ENCODE data around the gene PTK6.

PTK6 gene

DNA sequence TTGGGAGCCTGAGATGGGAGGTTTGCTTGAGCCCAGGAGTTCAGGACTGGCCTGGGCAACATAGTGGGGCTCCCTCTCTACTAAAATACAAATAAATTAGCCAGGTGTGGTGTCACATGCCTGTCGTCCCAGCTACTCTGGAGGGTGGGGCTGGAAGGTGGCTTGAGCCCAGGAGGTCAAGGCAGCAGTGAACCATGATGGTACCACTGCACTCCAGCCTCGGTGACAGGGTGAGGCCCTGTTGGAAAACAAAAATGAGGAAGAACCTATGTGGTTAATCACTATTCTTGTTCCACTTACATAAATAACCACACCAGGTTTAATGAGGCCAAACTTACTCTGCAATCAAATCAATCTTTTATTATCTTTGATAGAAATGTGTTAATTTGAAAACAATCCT lies 11.2 kb downstream of the PTK6 start:
- peaks cover 14% of the 10 kb centered on the region for H4K20me1 ChIP-seq (ENCODE audit: control insufficient read depth, insufficient read depth, low read depth, low read length)

DNA sequence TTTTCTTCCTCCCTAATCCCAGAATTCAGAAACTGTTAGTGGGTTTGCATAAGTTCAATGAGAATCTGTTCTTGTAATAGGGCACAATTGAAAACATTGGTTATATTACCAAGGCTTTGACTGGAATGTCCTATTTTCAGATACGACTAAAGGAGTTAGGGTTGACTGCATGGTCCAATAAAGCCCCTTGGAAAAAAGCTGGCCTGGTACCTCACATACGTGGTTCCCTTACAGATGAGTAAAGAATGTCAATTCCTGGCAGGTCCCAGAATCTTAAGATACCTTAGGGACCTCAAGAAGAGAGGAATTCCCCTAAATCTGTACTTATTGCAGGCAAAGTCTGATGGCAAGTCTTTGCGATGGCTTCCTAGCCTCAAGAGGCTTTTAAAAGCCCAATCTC lies 12.0 kb downstream of the PTK6 start:
- Histone ChIP-seq H3K4me2 (ENCODE audit: low read length) (no peak overlapping the region), H3K4me1 (ENCODE audit: control insufficient read depth, low read length) (peaks cover 11% of the 10 kb centered on the region), H3K9me2 (replicated peaks; ENCODE audit: control insufficient read depth, low read length) (no peaks in the 10 kb centered on the region), H3K4me3 (ENCODE audit: low read length) (no peak overlapping the region), H3F3A (ENCODE audit: control insufficient read depth, insufficient read depth) (peaks cover 9% of the 10 kb centered on the region), H4K20me1 (ENCODE audit: control insufficient read depth, insufficient read depth, low read depth, low read length) (peaks cover 14% of the 10 kb centered on the region), H3K36me3 (ENCODE audit: control insufficient read depth, low read length) (peaks cover 22% of the 10 kb centered on the region), H3K9me3 (ENCODE audit: control insufficient read depth, insufficient read depth, low read length) (peaks cover 5% of the 10 kb centered on the region; the same call in 1 of the 2 replicates), H3K27me3 (ENCODE audit: control insufficient read depth, low read length) (peaks cover 20% of the 10 kb centered on the region), H3K79me2 (ENCODE audit: control insufficient read depth, low read length) (peaks cover 13% of the 10 kb centered on the region), H3K27ac (ENCODE audit: low read depth, low read length) (no peak overlapping the region)
- no peak for TF ChIP-seq EZH2phosphoT487 (IDR thresholded peaks at IDR 0.05; ENCODE audit: borderline replicate concordance, low read length)
- TF ChIP-seq, protein P1, sequence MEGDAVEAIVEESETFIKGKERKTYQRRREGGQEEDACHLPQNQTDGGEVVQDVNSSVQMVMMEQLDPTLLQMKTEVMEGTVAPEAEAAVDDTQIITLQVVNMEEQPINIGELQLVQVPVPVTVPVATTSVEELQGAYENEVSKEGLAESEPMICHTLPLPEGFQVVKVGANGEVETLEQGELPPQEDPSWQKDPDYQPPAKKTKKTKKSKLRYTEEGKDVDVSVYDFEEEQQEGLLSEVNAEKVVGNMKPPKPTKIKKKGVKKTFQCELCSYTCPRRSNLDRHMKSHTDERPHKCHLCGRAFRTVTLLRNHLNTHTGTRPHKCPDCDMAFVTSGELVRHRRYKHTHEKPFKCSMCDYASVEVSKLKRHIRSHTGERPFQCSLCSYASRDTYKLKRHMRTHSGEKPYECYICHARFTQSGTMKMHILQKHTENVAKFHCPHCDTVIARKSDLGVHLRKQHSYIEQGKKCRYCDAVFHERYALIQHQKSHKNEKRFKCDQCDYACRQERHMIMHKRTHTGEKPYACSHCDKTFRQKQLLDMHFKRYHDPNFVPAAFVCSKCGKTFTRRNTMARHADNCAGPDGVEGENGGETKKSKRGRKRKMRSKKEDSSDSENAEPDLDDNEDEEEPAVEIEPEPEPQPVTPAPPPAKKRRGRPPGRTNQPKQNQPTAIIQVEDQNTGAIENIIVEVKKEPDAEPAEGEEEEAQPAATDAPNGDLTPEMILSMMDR (IDR thresholded peaks at IDR 0.05; ENCODE audit: low read depth, low read length, poor library complexity, severe bottlenecking): no peak

More for the DNA sequence above, 11.2 kb downstream of the PTK6 start:
- Histone ChIP-seq H3K4me1 (ENCODE audit: control insufficient read depth, low read length) (peaks cover 10% of the 10 kb centered on the region), H3K27me3 (ENCODE audit: control insufficient read depth, low read length) (peaks cover 20% of the 10 kb centered on the region), H3K27ac (ENCODE audit: low read depth, low read length) (no peak overlapping the region), H3K4me2 (ENCODE audit: low read length) (no peak overlapping the region), H3K4me3 (ENCODE audit: low read length) (no peak overlapping the region), H3K9me2 (replicated peaks; ENCODE audit: control insufficient read depth, low read length) (no peaks in the 10 kb centered on the region), H3K9me3 (ENCODE audit: control insufficient read depth, insufficient read depth, low read length) (peaks cover 5% of the 10 kb centered on the region; the same call in 1 of the 2 replicates), H3K79me2 (ENCODE audit: control insufficient read depth, low read length) (peaks cover 13% of the 10 kb centered on the region), H3K36me3 (ENCODE audit: control insufficient read depth, low read length) (peaks cover 22% of the 10 kb centered on the region), H3F3A (ENCODE audit: control insufficient read depth, insufficient read depth) (peaks cover 9% of the 10 kb centered on the region)
- TF ChIP-seq, protein P1 (IDR thresholded peaks at IDR 0.05; ENCODE audit: low read depth, low read length, poor library complexity, severe bottlenecking): no peak
- TF ChIP-seq EZH2phosphoT487 (IDR thresholded peaks at IDR 0.05; ENCODE audit: borderline replicate concordance, low read length): no peak

GRCh38 chr20:63522981-63523611 lies 14.1 kb downstream of the PTK6 start:
- H3K4me3 ChIP-seq (ENCODE audit: low read length): no peak overlapping the region
- H3F3A ChIP-seq (ENCODE audit: control insufficient read depth, insufficient read depth): peaks cover 9% of the 10 kb centered on the region
- H3K27me3 ChIP-seq (ENCODE audit: control insufficient read depth, low read length): peaks cover 18% of the 10 kb centered on the region
- peaks cover 22% of the 10 kb centered on the region for H3K36me3 ChIP-seq (ENCODE audit: control insufficient read depth, low read length)
- H4K20me1 ChIP-seq (ENCODE audit: control insufficient read depth, insufficient read depth, low read depth, low read length): peaks cover 14% of the 10 kb centered on the region
- H3K79me2 ChIP-seq (ENCODE audit: control insufficient read depth, low read length): peaks cover 13% of the 10 kb centered on the region
- H3K4me1 ChIP-seq (ENCODE audit: control insufficient read depth, low read length): peaks cover 18% of the 10 kb centered on the region
- peaks cover 5% of the 10 kb centered on the region; the same call in 1 of the 2 replicates for H3K9me3 ChIP-seq (ENCODE audit: control insufficient read depth, insufficient read depth, low read length)
- H3K9me2 ChIP-seq (replicated peaks; ENCODE audit: control insufficient read depth, low read length): no peaks in the 10 kb centered on the region
- TF ChIP-seq EZH2phosphoT487 (IDR thresholded peaks at IDR 0.05; ENCODE audit: borderline replicate concordance, low read length): no peak
- TF ChIP-seq, protein P1 (IDR thresholded peaks at IDR 0.05; ENCODE audit: low read depth, low read length, poor library complexity, severe bottlenecking): no peak
- H3K4me2 ChIP-seq (ENCODE audit: low read length): no peak overlapping the region
- H3K27ac ChIP-seq (ENCODE audit: low read depth, low read length): no peak overlapping the region
